GM19043 (cell line): ENCODE data around the gene ETFB.

Experiments used
- ATAC-seq: cut with Tn5 transposase; IDR thresholded peaks from one replicate; pipeline ENCODE4 v1.9.1; 2021; ENCODE audit warnings: low read depth; ENCODE audit not compliant: unreplicated experiment

Gene ETFB

GRCh38 chr19:51331193-51331592, 35.0 kb downstream of the ETFB start:
- ATAC-seq, result no peak

GRCh38 chr19:51330366-51330765, 35.8 kb downstream of the ETFB start:
- ATAC-seq, result no peak

GRCh38 chr19:51329411-51329810, 36.8 kb downstream of the ETFB start:
- ATAC-seq, result no peak

GRCh38 chr19:51327066-51328001, 38.9 kb downstream of the ETFB start:
- no peak for ATAC-seq

GRCh38 chr19:51326216-51327065, 39.7 kb downstream of the ETFB start:
- no peak for ATAC-seq

GRCh38 chr19:51325161-51325976, 40.8 kb downstream of the ETFB start:
- no peak for ATAC-seq

GRCh38 chr19:51324167-51324481, 42.1 kb downstream of the ETFB start:
- no peak for ATAC-seq

GRCh38 chr19:51323481-51324166, 42.6 kb downstream of the ETFB start:
- no peak for ATAC-seq

GRCh38 chr19:51321799-51322198, 44.4 kb downstream of the ETFB start:
- no peak for ATAC-seq

- no peak for ATAC-seq
Measured at GRCh38 chr19:51320280-51320657, 45.9 kb downstream of the ETFB start.

GRCh38 chr19:51319649-51320279, 46.4 kb downstream of the ETFB start:
- no peak for ATAC-seq

- ATAC-seq, result no peak
Measured at GRCh38 chr19:51318687-51319648, 47.2 kb downstream of the ETFB start.

GRCh38 chr19:51317968-51318367, 48.2 kb downstream of the ETFB start:
- no peak for ATAC-seq

- no peak for ATAC-seq
Measured at GRCh38 chr19:51317376-51317775, 48.8 kb downstream of the ETFB start.

- no peak for ATAC-seq
Measured at GRCh38 chr19:51316688-51317087, 49.5 kb downstream of the ETFB start.

GRCh38 chr19:51311351-51312257, 54.6 kb downstream of the ETFB start, which contains the start of gene IGLON5:
TSS of gene IGLON5 (plus strand) at chr19:51311644. CDS start at chr19:51311848, 204 bp downstream.
- no peak for ATAC-seq

GRCh38 chr19:51305479-51305878, 60.7 kb downstream of the ETFB start:
- ATAC-seq, result no peak

- no peak for ATAC-seq
Measured at GRCh38 chr19:51301266-51301665, 64.9 kb downstream of the ETFB start.
